GM12801 (cell line): Measurements from ENCODE around the gene KRT28.

Experiments used
- CTCF ChIP-seq: IDR thresholded peaks from one replicate; pipeline ENCODE4 v1.5.1; 2011; ENCODE audit warnings: control low read depth; ENCODE audit not compliant: insufficient read length; ENCODE audit errors: extremely low read depth

Gene KRT28

DNA sequence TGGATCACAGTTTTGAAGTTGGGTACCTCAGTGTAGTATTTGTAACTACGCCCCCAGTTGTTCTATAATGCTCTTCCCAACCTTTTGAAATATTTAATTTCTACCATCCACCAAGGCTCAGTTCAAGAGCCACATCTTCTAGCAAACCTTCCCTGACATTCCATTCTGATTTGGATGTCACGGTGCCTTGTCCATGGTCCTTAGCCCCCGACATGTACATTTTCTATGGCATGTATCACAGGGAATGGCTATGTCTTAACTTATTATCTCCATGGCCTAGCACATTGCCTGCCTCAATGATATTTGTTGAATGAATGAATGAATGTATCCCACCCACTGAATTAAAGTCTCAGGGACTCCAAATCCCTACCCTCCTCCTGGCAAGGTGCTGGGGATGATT is 6.4 kb upstream of the KRT28 start:
- no peak for TF ChIP-seq CTCF

DNA sequence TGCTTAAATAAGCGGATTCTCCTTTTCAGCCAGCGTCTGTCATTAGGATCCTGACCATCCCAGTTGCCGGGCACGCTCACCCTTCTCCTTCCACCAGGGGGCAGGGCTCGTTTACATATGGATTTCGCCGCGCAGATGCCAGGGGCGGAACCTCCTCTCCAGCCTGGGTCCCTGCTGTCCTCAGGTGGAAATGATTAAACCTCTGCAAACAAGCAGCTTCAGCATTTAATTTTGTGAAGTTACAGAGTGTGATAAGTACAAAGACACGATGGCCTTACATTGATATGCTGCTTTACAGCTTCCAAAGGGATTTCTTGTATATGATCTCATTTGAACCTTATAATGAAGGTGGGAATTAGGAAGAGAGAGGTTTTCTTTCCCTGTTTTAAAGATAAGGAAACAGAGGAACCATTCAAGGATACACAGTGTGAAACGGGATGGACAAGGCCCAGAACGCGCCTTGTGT is 3.9 kb upstream of the KRT28 start:
- TF ChIP-seq CTCF, result no peak

GRCh38 chr17:40801157-40801556 is 1.4 kb upstream of the KRT28 start:
- no peak for TF ChIP-seq CTCF

GRCh38 chr17:40800381-40800780 is 622 bp upstream of the KRT28 start:
- no peak for TF ChIP-seq CTCF

GRCh38 chr17:40796846-40797245 is 2.9 kb downstream of the KRT28 start:
- no peak for TF ChIP-seq CTCF

GRCh38 chr17:40795019-40795667 is 4.6 kb downstream of the KRT28 start:
- TF ChIP-seq CTCF, result no peak

GRCh38 chr17:40794466-40794865 is 5.3 kb downstream of the KRT28 start:
- no peak for TF ChIP-seq CTCF
